DND-41 (cell line): ENCODE measurements around the gene TPK1.

ENCODE experiments used
- ATAC-seq: fragments of 200-7000 bp; cut with Tn5 transposase; 3 replicates; pipeline ENCODE4 v1.9.1; 2021; ENCODE audit warnings: low read depth; ENCODE audit not compliant: insufficient read depth
- DNase-seq: peaks from one replicate; pipeline ENCODE4 v3.0.0-alpha.2; 2020
- H2AFZ ChIP-seq: 2 replicates; pipeline ENCODE4 v1.6.0; 2012; ENCODE audit warnings: low read depth, low read length
- H3K27ac ChIP-seq: 2 replicates; pipeline ENCODE4 v1.5.1; 2012; ENCODE audit warnings: low read length, inconsistent platforms
- H3K27me3 ChIP-seq: fragments of 200-600 bp; sonication (generic); 2 replicates; pipeline ENCODE4 v1.6.0; 2012; ENCODE audit warnings: low read length, mild to moderate bottlenecking, inconsistent platforms; ENCODE audit not compliant: insufficient read depth, poor library complexity
- H3K36me3 ChIP-seq: 2 replicates; pipeline ENCODE4 v1.5.1; 2012; ENCODE audit warnings: low read length, inconsistent platforms; ENCODE audit not compliant: insufficient read depth
- H3K4me1 ChIP-seq: 2 replicates; pipeline ENCODE4 v1.5.1; 2012; ENCODE audit warnings: mild to moderate bottlenecking, low read length; ENCODE audit not compliant: insufficient read depth
- H3K4me2 ChIP-seq: 2 replicates; pipeline ENCODE4 v1.6.0; 2012; ENCODE audit warnings: mild to moderate bottlenecking, moderate library complexity, low read length, inconsistent platforms; ENCODE audit not compliant: insufficient read depth
- H3K4me3 ChIP-seq, 2 experiments: fragments of 200-600 bp in 1 of 2; shearing (Covaris generic) in 1 of 2; 2 replicates each; pipeline ENCODE4 v1.5.1; 2012 to 2016; ENCODE audit warnings: inconsistent platforms in 2 of 2, low read length in 2 of 2, mild to moderate bottlenecking in 2 of 2, low read depth in 1 of 2, moderate library complexity in 1 of 2
- H3K79me2 ChIP-seq: 2 replicates; pipeline ENCODE4 v1.6.0; 2012; ENCODE audit warnings: low read length, inconsistent platforms; ENCODE audit not compliant: insufficient read depth
- H3K9ac ChIP-seq: 2 replicates; pipeline ENCODE4 v1.6.0; 2012; ENCODE audit warnings: low read depth, mild to moderate bottlenecking, inconsistent platforms, low read length, moderate library complexity
- H3K9me3 ChIP-seq: 2 replicates; pipeline ENCODE4 v1.5.1; 2012; ENCODE audit warnings: low read length, moderate library complexity, mild to moderate bottlenecking, inconsistent platforms; ENCODE audit not compliant: insufficient read depth, severe bottlenecking
- H4K20me1 ChIP-seq: 2 replicates; pipeline ENCODE4 v1.6.0; 2012; ENCODE audit warnings: low read length; ENCODE audit not compliant: insufficient read depth
- EZH2 ChIP-seq: IDR thresholded peaks from 3 replicates; pipeline ENCODE4 v1.6.1; 2012; ENCODE audit warnings: borderline replicate concordance, low read depth, mild to moderate bottlenecking, moderate library complexity, low read length, inconsistent platforms; ENCODE audit not compliant: severe bottlenecking
- TF ChIP-seq, protein P1 (sequence below): IDR thresholded peaks from 2 replicates; pipeline ENCODE4 v1.5.1; 2012; ENCODE audit warnings: borderline replicate concordance, low read length, moderate library complexity, mild to moderate bottlenecking; ENCODE audit not compliant: poor library complexity, severe bottlenecking; ENCODE audit errors: extremely low read depth

The TPK1 gene

DNA sequence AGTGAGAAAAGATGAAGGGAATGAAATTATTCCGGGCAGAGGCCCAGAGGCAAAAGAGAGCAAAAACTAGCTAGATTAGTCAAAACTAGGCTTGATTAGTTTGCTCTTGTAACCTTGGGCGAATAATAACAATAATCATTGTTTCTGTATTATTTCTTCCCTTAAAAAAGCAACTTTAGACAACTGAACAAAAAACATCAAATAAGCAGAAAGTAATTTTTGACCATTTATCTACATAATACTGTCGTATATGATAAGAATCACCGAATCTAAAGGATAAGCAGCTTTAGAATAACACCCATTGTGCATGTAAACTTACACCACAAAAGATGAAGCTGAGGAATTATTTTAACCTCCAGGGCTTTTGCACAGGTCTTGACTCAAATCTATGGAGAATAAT is 125.1 kb downstream of the TPK1 start:
- H3K27ac ChIP-seq = no peak overlapping the region

GRCh38 chr7:144709066-144709465 is 126.8 kb downstream of the TPK1 start:
- Histone ChIP-seq H3K36me3 (no peaks in the 10 kb centered on the region), H2AFZ (no peak overlapping the region), H3K27me3 (no peaks in the 10 kb centered on the region), H3K9me3 (no peaks in the 10 kb centered on the region), H3K27ac (no peak overlapping the region), H3K9ac (no peak overlapping the region), H3K79me2 (no peaks in the 10 kb centered on the region), H3K4me3 (no peak overlapping the region), H3K4me2 (no peak overlapping the region), H3K4me1 (no peaks in the 10 kb centered on the region), H4K20me1 (no peaks in the 10 kb centered on the region)
- no peak for TF ChIP-seq EZH2
- DNase-seq (no peak), ATAC-seq (no peak)

More for the DNA sequence above, 125.1 kb downstream of the TPK1 start:
- H3K27me3 ChIP-seq = no peaks in the 10 kb centered on the region
- H3K4me2 ChIP-seq = no peak overlapping the region
- no peak overlapping the region for H2AFZ ChIP-seq
- H3K36me3 ChIP-seq = no peaks in the 10 kb centered on the region
- TF ChIP-seq, protein P1, sequence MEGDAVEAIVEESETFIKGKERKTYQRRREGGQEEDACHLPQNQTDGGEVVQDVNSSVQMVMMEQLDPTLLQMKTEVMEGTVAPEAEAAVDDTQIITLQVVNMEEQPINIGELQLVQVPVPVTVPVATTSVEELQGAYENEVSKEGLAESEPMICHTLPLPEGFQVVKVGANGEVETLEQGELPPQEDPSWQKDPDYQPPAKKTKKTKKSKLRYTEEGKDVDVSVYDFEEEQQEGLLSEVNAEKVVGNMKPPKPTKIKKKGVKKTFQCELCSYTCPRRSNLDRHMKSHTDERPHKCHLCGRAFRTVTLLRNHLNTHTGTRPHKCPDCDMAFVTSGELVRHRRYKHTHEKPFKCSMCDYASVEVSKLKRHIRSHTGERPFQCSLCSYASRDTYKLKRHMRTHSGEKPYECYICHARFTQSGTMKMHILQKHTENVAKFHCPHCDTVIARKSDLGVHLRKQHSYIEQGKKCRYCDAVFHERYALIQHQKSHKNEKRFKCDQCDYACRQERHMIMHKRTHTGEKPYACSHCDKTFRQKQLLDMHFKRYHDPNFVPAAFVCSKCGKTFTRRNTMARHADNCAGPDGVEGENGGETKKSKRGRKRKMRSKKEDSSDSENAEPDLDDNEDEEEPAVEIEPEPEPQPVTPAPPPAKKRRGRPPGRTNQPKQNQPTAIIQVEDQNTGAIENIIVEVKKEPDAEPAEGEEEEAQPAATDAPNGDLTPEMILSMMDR = no peak
- TF ChIP-seq EZH2 = no peak
- no peaks in the 10 kb centered on the region for H3K79me2 ChIP-seq
- no peak for DNase-seq
- no peaks in the 10 kb centered on the region for H4K20me1 ChIP-seq
- no peak overlapping the region for H3K4me3 ChIP-seq
- H3K9me3 ChIP-seq = no peaks in the 10 kb centered on the region
- no peaks in the 10 kb centered on the region for H3K4me1 ChIP-seq
- no peak for ATAC-seq
- H3K9ac ChIP-seq = no peak overlapping the region

GRCh38 chr7:144691240-144691639 is 144.6 kb downstream of the TPK1 start:
- H3K27ac ChIP-seq = no peak overlapping the region

GRCh38 chr7:144682581-144683280 is 153.1 kb downstream of the TPK1 start:
- Histone ChIP-seq H3K9ac (no peak overlapping the region), H3K4me1 (no peaks in the 10 kb centered on the region), H3K79me2 (no peaks in the 10 kb centered on the region), H3K9me3 (no peaks in the 10 kb centered on the region), H2AFZ (no peak overlapping the region), H3K4me2 (no peak overlapping the region), H4K20me1 (no peaks in the 10 kb centered on the region), H3K4me3 (no peak overlapping the region), H3K27ac (no peak overlapping the region), H3K27me3 (no peaks in the 10 kb centered on the region), H3K36me3 (no peaks in the 10 kb centered on the region)
- TF ChIP-seq EZH2 = no peak
- TF ChIP-seq, protein P1 = no peak
- no peak for ATAC-seq
- no peak for DNase-seq

More at GRCh38 chr7:144691240-144691639, 144.6 kb downstream of the TPK1 start:
- Histone ChIP-seq H3K9ac (no peak overlapping the region), H4K20me1 (no peaks in the 10 kb centered on the region), H3K4me3 (no peak overlapping the region), H3K4me1 (no peaks in the 10 kb centered on the region), H2AFZ (no peak overlapping the region), H3K27me3 (no peaks in the 10 kb centered on the region), H3K79me2 (no peaks in the 10 kb centered on the region), H3K4me2 (no peak overlapping the region), H3K9me3 (no peaks in the 10 kb centered on the region), H3K36me3 (no peaks in the 10 kb centered on the region)
- no peak for DNase-seq
- ATAC-seq = no peak
- TF ChIP-seq, protein P1 = no peak
- TF ChIP-seq EZH2 = no peak
